ENCODE results near the gene CYP4F8.

DNA sequence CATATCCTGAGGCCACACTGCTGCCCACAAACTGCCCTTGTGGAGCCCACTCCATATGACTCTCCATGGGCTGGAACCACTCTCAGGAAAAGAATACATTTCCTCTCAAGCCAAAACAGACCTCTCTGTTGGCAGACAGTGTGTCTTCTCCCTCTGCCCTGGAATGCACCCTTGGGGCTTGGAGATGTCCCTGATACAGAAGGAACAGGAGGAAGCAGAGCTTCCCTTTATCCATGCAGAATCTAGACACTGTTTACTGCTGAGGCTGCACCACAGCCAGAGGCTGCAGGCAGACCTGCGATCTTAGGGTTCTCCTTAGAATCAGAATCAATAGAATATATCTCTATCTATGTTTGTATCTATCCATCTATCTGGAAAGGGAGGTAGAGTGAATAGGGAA, 26.8 kb upstream of the CYP4F8 start:
- no peak for TF ChIP-seq POLR2A (IDR thresholded peaks at IDR 0.05)
- TF ChIP-seq, protein P1, sequence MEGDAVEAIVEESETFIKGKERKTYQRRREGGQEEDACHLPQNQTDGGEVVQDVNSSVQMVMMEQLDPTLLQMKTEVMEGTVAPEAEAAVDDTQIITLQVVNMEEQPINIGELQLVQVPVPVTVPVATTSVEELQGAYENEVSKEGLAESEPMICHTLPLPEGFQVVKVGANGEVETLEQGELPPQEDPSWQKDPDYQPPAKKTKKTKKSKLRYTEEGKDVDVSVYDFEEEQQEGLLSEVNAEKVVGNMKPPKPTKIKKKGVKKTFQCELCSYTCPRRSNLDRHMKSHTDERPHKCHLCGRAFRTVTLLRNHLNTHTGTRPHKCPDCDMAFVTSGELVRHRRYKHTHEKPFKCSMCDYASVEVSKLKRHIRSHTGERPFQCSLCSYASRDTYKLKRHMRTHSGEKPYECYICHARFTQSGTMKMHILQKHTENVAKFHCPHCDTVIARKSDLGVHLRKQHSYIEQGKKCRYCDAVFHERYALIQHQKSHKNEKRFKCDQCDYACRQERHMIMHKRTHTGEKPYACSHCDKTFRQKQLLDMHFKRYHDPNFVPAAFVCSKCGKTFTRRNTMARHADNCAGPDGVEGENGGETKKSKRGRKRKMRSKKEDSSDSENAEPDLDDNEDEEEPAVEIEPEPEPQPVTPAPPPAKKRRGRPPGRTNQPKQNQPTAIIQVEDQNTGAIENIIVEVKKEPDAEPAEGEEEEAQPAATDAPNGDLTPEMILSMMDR (IDR thresholded peaks at IDR 0.05), result no peak

Data from Peyer's patch (tissue), 4 donors.